GM23338 (cell line): Measurements from ENCODE around the gene SNX4. TPM values are rescaled to one million over a fixed set of nuclear protein-coding genes. Genes with fewer than 3 reads are reported as not detected.

Experiments used
- ATAC-seq: fragments of 200-7000 bp; cut with Tn5 transposase; 3 replicates; pipeline ENCODE4 v1.9.1; 2020
- DNase-seq: peaks from one replicate; pipeline ENCODE4 v3.0.0-alpha.2; 2015; ENCODE audit warnings: low spot score
- H2AFZ ChIP-seq: fragments of 200-600 bp; sonication (generic); 2 replicates; pipeline ENCODE4 v1.8.0; 2016; ENCODE audit warnings: antibody characterized with exemption, mild to moderate bottlenecking, moderate library complexity
- H3F3A ChIP-seq: fragments of 200-600 bp; sonication (generic); replicated peaks from 2 replicates; pipeline ENCODE4 v1.8.0; 2017; ENCODE audit warnings: antibody characterized with exemption, mixed run types, low read depth
- H3K27ac ChIP-seq: fragments of 200-600 bp; sonication (generic); 2 replicates; pipeline ENCODE4 v1.6.1; 2016; ENCODE audit warnings: low read depth
- H3K27me3 ChIP-seq: fragments of 200-600 bp; sonication (generic); 2 replicates; pipeline ENCODE4 v1.8.0; 2016; ENCODE audit warnings: mild to moderate bottlenecking, mixed run types, moderate library complexity; ENCODE audit not compliant: insufficient read depth
- H3K36me3 ChIP-seq: fragments of 200-600 bp; sonication (generic); 2 replicates; pipeline ENCODE4 v1.8.0; 2016; ENCODE audit warnings: mild to moderate bottlenecking; ENCODE audit not compliant: insufficient read depth
- H3K4me1 ChIP-seq: fragments of 200-600 bp; sonication (generic); 2 replicates; pipeline ENCODE4 v1.8.0; 2016; ENCODE audit warnings: mild to moderate bottlenecking, moderate library complexity; ENCODE audit not compliant: insufficient read depth
- H3K4me2 ChIP-seq: fragments of 200-600 bp; sonication (generic); 2 replicates; pipeline ENCODE4 v1.7.1; 2017; ENCODE audit warnings: mixed run types
- H3K4me3 ChIP-seq: fragments of 200-600 bp; sonication (generic); 2 replicates; pipeline ENCODE4 v1.6.1; 2016; ENCODE audit warnings: mixed run types
- H3K79me2 ChIP-seq: fragments of 200-600 bp; sonication (generic); replicated peaks from 2 replicates; pipeline ENCODE4 v1.8.0; 2017; ENCODE audit warnings: mild to moderate bottlenecking; ENCODE audit not compliant: insufficient read depth
- H3K9me2 ChIP-seq: fragments of 200-600 bp; sonication (generic); 2 replicates; pipeline ENCODE4 v1.8.0; 2017; ENCODE audit not compliant: insufficient read depth
- H4K20me1 ChIP-seq: fragments of 200-600 bp; sonication (generic); replicated peaks from 2 replicates; pipeline ENCODE4 v1.8.0; 2017; ENCODE audit warnings: mild to moderate bottlenecking; ENCODE audit not compliant: insufficient read depth
- H3K27ac Mint-ChIP-seq: 2 replicates; pipeline ENCODE4 v1.8.0; 2020; ENCODE audit warnings: inconsistent platforms, mild to moderate bottlenecking, moderate library complexity, mixed read lengths
- H3K27me3 Mint-ChIP-seq: 3 replicates; pipeline ENCODE4 v1.8.0; 2022; ENCODE audit warnings: low read depth, mild to moderate bottlenecking, moderate library complexity, mixed read lengths, inconsistent platforms; ENCODE audit not compliant: insufficient read depth, poor library complexity
- H3K36me3 Mint-ChIP-seq: 3 replicates; pipeline ENCODE4 v1.8.0; 2021; ENCODE audit warnings: low read depth, mild to moderate bottlenecking, inconsistent platforms, moderate library complexity, mixed read lengths
- H3K4me1 Mint-ChIP-seq: 3 replicates; pipeline ENCODE4 v1.8.0; 2020; ENCODE audit warnings: mild to moderate bottlenecking, inconsistent platforms, mixed read lengths
- H3K4me3 Mint-ChIP-seq: 3 replicates; pipeline ENCODE4 v1.8.0; 2021; ENCODE audit warnings: moderate library complexity, mild to moderate bottlenecking, inconsistent platforms, mixed read lengths
- H3K9me3 Mint-ChIP-seq: 3 replicates; pipeline ENCODE4 v1.8.0; 2020; ENCODE audit warnings: moderate library complexity, mild to moderate bottlenecking, inconsistent platforms, mixed read lengths
- CREB1 ChIP-seq: fragments of 250-450 bp; sonication (Bioruptor Pico); IDR thresholded peaks from 2 replicates; pipeline ENCODE4 v1.5.0; 2020; ENCODE audit warnings: low read depth, mild to moderate bottlenecking, moderate library complexity
- CTCF ChIP-seq, 2 experiments: fragments of 200-600 bp in 1 of 2; sonication (generic) in 1 of 2; conservative IDR thresholded peaks; 2 replicates each; pipeline versions ENCODE4 v1.5.1 to v1.6.1; 2016 to 2017; ENCODE audit warnings: antibody characterized with exemption in 2 of 2, low read depth in 2 of 2, mild to moderate bottlenecking in 2 of 2, moderate library complexity in 1 of 2
- ETS1 ChIP-seq: IDR thresholded peaks from 2 replicates; pipeline ENCODE4 v1.6.1; 2016; ENCODE audit warnings: antibody characterized with exemption
- EZH2 ChIP-seq: fragments of 200-600 bp; sonication (generic); IDR thresholded peaks from one replicate; pipeline ENCODE4 v1.8.0; 2017; ENCODE audit warnings: antibody characterized with exemption, mild to moderate bottlenecking, low read depth; ENCODE audit not compliant: unreplicated experiment
- EZH2phosphoT487 ChIP-seq: fragments of 200-600 bp; sonication (generic); IDR thresholded peaks from one replicate; pipeline ENCODE4 v1.8.1; 2018; ENCODE audit warnings: antibody characterized with exemption; ENCODE audit not compliant: unreplicated experiment
- JUNB ChIP-seq: IDR thresholded peaks from one replicate; pipeline ENCODE4 v1.6.1; 2016; ENCODE audit warnings: antibody characterized with exemption; ENCODE audit not compliant: unreplicated experiment
- NANOG ChIP-seq: IDR thresholded peaks from 2 replicates; pipeline ENCODE4 v1.6.1; 2016; ENCODE audit warnings: antibody characterized with exemption, borderline replicate concordance
- POLR2AphosphoS5 ChIP-seq: IDR thresholded peaks from 2 replicates; pipeline ENCODE4 v1.6.1; 2016; ENCODE audit warnings: antibody characterized with exemption, low read depth
- REST ChIP-seq: IDR thresholded peaks from one replicate; pipeline ENCODE4 v1.6.1; 2018; ENCODE audit warnings: antibody characterized with exemption; ENCODE audit not compliant: unreplicated experiment
- STAT1 ChIP-seq: IDR thresholded peaks from one replicate; pipeline ENCODE4 v1.6.1; 2016; ENCODE audit warnings: antibody characterized with exemption; ENCODE audit not compliant: unreplicated experiment
- ZNF114 ChIP-seq: fragments of 250-450 bp; sonication (Bioruptor Pico); IDR thresholded peaks from 2 replicates; pipeline ENCODE4 v1.5.0; 2020; ENCODE audit warnings: mild to moderate bottlenecking, moderate library complexity
- ZNF331 ChIP-seq: fragments of 250-450 bp; sonication (Bioruptor Pico); IDR thresholded peaks from 2 replicates; pipeline ENCODE4 v1.5.0; 2020; ENCODE audit warnings: low read depth, mild to moderate bottlenecking, moderate library complexity
- ZNF462 ChIP-seq: fragments of 250-450 bp; sonication (Bioruptor Pico); IDR thresholded peaks from 2 replicates; pipeline ENCODE4 v1.5.0; 2020; ENCODE audit warnings: mild to moderate bottlenecking, moderate library complexity
- polyA plus RNA-seq: library from polyadenylated mRNA; unstranded; fragments of >200 nt; fragmentation: Nextera tagmentation; extraction: Ambion mirVana; gene quantifications from 2 replicates; pipeline ENCODE4 v1.2.1, GENCODE V29; 2016
- total RNA-seq: library from RNA; depleted of rRNA; stranded (reverse); fragments of >200 nt; shearing (Covaris generic); gene quantifications from 2 replicates; pipeline ENCODE4 v1.2.3, GENCODE V29; 2014

SNX4 gene
- total and polyA plus RNA-seq, 2 experiments from 2014 or later = 13.0 to 27.8 TPM

- H3K9me3 Mint-ChIP-seq = no peaks in the 10 kb centered on the region
- H3K27ac Mint-ChIP-seq = no peak overlapping the region
- Histone ChIP-seq H3K4me3 (no peak overlapping the region), H3K4me2 (no peak overlapping the region), H3K4me1 (no peaks in the 10 kb centered on the region), H4K20me1 (no peaks in the 10 kb centered on the region), H3K27ac (no peak overlapping the region), H2AFZ (no peak overlapping the region), H3K79me2 (no peaks in the 10 kb centered on the region), H3K27me3 (no peaks in the 10 kb centered on the region), H3K9me2 (no peaks in the 10 kb centered on the region), H3K36me3 (peaks cover 7% of the 10 kb centered on the region; the same call in 1 of the 2 replicates), H3F3A (no peaks in the 10 kb centered on the region)
- no peaks in the 10 kb centered on the region for H3K4me1 Mint-ChIP-seq
- no peak for TF ChIP-seq REST
- TF ChIP-seq ZNF114 = no peak
- TF ChIP-seq CTCF (conservative IDR thresholded peaks at IDR 0.05; ENCODE audit: low read depth in 2 of 2) = no peak
- no peak for TF ChIP-seq EZH2phosphoT487
- no peak for TF ChIP-seq ZNF331
- no peak for TF ChIP-seq EZH2
- no peak for TF ChIP-seq NANOG
- no peak for TF ChIP-seq STAT1
- no peak for TF ChIP-seq CREB1 (CRISPR knock-in tag)
- TF ChIP-seq ZNF462 (CRISPR knock-in tag) = no peak
- TF ChIP-seq ETS1 = no peak
- no peak for TF ChIP-seq JUNB
- TF ChIP-seq POLR2AphosphoS5 = no peak
- DNase-seq (no peak), ATAC-seq (no peak)
- peaks cover 9% of the 10 kb centered on the region for H3K27me3 Mint-ChIP-seq
- peaks cover 25% of the 10 kb centered on the region; the same call in 2 of the 3 replicates for H3K36me3 Mint-ChIP-seq
- H3K4me3 Mint-ChIP-seq = no peak overlapping the region
Measured at GRCh38 chr3:125496701-125497100, 23.3 kb downstream of the SNX4 start.
